Calu3 (cell line): ENCODE results near the gene SLC22A4. TPM values are rescaled to one million over a fixed set of nuclear protein-coding genes. Genes with fewer than 3 reads are reported as not detected.

Experiments used
- BruUV-seq: library from RNA; stranded (reverse); fragments of 400-500 nt; replicated peaks from 2 replicates; lab custom pipeline; 2021; lab: Mats Ljungman, UMichigan
- CTCF ChIA-PET: fragments of 300-600 bp; sonication (Branson Sonifier 250); formaldehyde crosslinking; loops from one replicate; lab custom pipeline; 2022; ENCODE audit warnings: antibody characterized with exemption; lab: Charles Lee
- DNase-seq: peaks from one replicate; pipeline ENCODE4 v3.0.0; 2022
- H3K27ac Mint-ChIP-seq: one replicate; pipeline ENCODE4 v1.8.0; 2022; ENCODE audit warnings: mixed read lengths; ENCODE audit not compliant: unreplicated experiment
- H3K27me3 Mint-ChIP-seq: one replicate; pipeline ENCODE4 v1.8.0; 2022; ENCODE audit warnings: mixed read lengths; ENCODE audit not compliant: unreplicated experiment
- H3K36me3 Mint-ChIP-seq: one replicate; pipeline ENCODE4 v1.8.0; 2022; ENCODE audit warnings: mild to moderate bottlenecking, moderate library complexity, mixed read lengths; ENCODE audit not compliant: insufficient read depth, unreplicated experiment
- H3K4me1 Mint-ChIP-seq: one replicate; pipeline ENCODE4 v1.8.0; 2022; ENCODE audit warnings: mild to moderate bottlenecking, low read depth, mixed read lengths; ENCODE audit not compliant: unreplicated experiment
- H3K4me3 Mint-ChIP-seq: one replicate; pipeline ENCODE4 v1.8.0; 2022; ENCODE audit warnings: mild to moderate bottlenecking, low read depth, moderate library complexity, mixed read lengths; ENCODE audit not compliant: unreplicated experiment
- H3K9me3 Mint-ChIP-seq: one replicate; pipeline ENCODE4 v1.8.0; 2022; ENCODE audit warnings: low read depth, mixed read lengths; ENCODE audit not compliant: unreplicated experiment
- CTCF ChIP-seq: fragments of 200-600 bp; IDR thresholded peaks from one replicate; pipeline ENCODE4 v1.8.0; 2022; ENCODE audit warnings: antibody characterized with exemption; ENCODE audit not compliant: unreplicated experiment
- intact Hi-C: fragments of 100-400 bp; cut with micrococcal nuclease; formaldehyde crosslinking; loops from one replicate; pipeline ENCODE4 v1.10.0; 2022; ENCODE audit not compliant: unreplicated experiment
- total RNA-seq: library from RNA; stranded (reverse); gene quantifications from 2 replicates; pipeline ENCODE4 v1.2.3, GENCODE V29; 2022

SLC22A4 gene
- total RNA-seq, 1 experiment from 2014 or later = 3.1 TPM

- no TSS peak for BruUV-seq
- no peaks in the 10 kb centered on the region for H3K9me3 Mint-ChIP-seq
- intact Hi-C loops = no loop called here
- H3K36me3 Mint-ChIP-seq = peaks cover 6% of the 10 kb centered on the region
- CTCF ChIA-PET = interaction anchor here (2.3 kb wide), 1 partner anchor 41 kb away, joined by 10 read pairs; the partner anchor contains the start of gene SLC22A4
- no peaks in the 10 kb centered on the region for H3K27me3 Mint-ChIP-seq
- H3K4me3 Mint-ChIP-seq = no peak overlapping the region
- H3K4me1 Mint-ChIP-seq = peaks cover 28% of the 10 kb centered on the region
- TF ChIP-seq CTCF = no peak
- no peak for DNase-seq
- no peak overlapping the region for H3K27ac Mint-ChIP-seq
Observed at GRCh38 chr5:132335402-132335801, 41.2 kb downstream of the SLC22A4 start.

- Mint-ChIP-seq H3K36me3 (peaks cover 15% of the 10 kb centered on the region), H3K9me3 (no peaks in the 10 kb centered on the region), H3K27ac (no peak overlapping the region), H3K4me3 (no peak overlapping the region), H3K4me1 (peaks cover 27% of the 10 kb centered on the region), H3K27me3 (no peaks in the 10 kb centered on the region)
- CTCF ChIA-PET = no interaction called here
- no TSS peak for BruUV-seq
- TF ChIP-seq CTCF = no peak
- intact Hi-C loops = no loop called here
- DNase-seq = no peak
Observed at GRCh38 chr5:132339502-132339901, 45.3 kb downstream of the SLC22A4 start.

GRCh38 chr5:132342291-132343180, 48.3 kb downstream of the SLC22A4 start:
- Mint-ChIP-seq H3K27me3 (no peaks in the 10 kb centered on the region), H3K36me3 (peaks cover 13% of the 10 kb centered on the region), H3K9me3 (peaks cover 6% of the 10 kb centered on the region), H3K4me3 (no peak overlapping the region), H3K4me1 (peaks cover 11% of the 10 kb centered on the region), H3K27ac (no peak overlapping the region)
- BruUV-seq = no TSS peak
- no peak for DNase-seq
- CTCF ChIA-PET = no interaction called here
- TF ChIP-seq CTCF = no peak
- intact Hi-C loops = no loop called here

- intact Hi-C loops = no loop called here
- H3K4me1 Mint-ChIP-seq = peaks cover 6% of the 10 kb centered on the region
- BruUV-seq = no TSS peak
- DNase-seq = no peak
- CTCF ChIA-PET = no interaction called here
- TF ChIP-seq CTCF = no peak
- peaks cover 11% of the 10 kb centered on the region for H3K9me3 Mint-ChIP-seq
- no peak overlapping the region for H3K27ac Mint-ChIP-seq
- no peaks in the 10 kb centered on the region for H3K27me3 Mint-ChIP-seq
- no peak overlapping the region for H3K4me3 Mint-ChIP-seq
- peaks cover 21% of the 10 kb centered on the region for H3K36me3 Mint-ChIP-seq
Observed at GRCh38 chr5:132344775-132345514, 50.8 kb downstream of the SLC22A4 start.
